ENCODE measurements around the gene MICB.
A peak's percentile ranks its signal among the peaks of the same experiment; 100 is the strongest.

MICB gene

GRCh38 chr6:31546339-31546957, 48.5 kb downstream of the MICB start, which contains the start of gene ATP6V1G2 (continued):
- TF ChIP-seq ATF2 (tag by site-specific recombination; IDR thresholded peaks at IDR 0.05; ENCODE audit: low read depth) (no peak), TCF7L2 (IDR thresholded peaks at IDR 0.05; ENCODE audit: borderline replicate concordance, low read depth, low read length) (no peak), ZNF664 (tag by site-specific recombination; IDR thresholded peaks at IDR 0.05) (no peak), FEZF1 (tag by site-specific recombination; IDR thresholded peaks at IDR 0.05) (peak; percentile 72), ZNF629 (tag by site-specific recombination; IDR thresholded peaks at IDR 0.05) (no peak; the same call in 1 of the 2 replicates), ZNF670 (tag by site-specific recombination; IDR thresholded peaks at IDR 0.05; ENCODE audit: low read depth) (no peak), TRIM28 (IDR thresholded peaks at IDR 0.05; ENCODE audit: borderline replicate concordance, low read length) (peak; percentile 81; the same call in 1 of the 2 replicates), ZNF394 (tag by site-specific recombination; IDR thresholded peaks at IDR 0.05; ENCODE audit: borderline replicate concordance) (no peak; the same call in 1 of the 2 replicates), ZNF23 (tag by site-specific recombination; IDR thresholded peaks at IDR 0.05; ENCODE audit: borderline replicate concordance) (no peak), ZNF366 (tag by site-specific recombination; conservative IDR thresholded peaks at IDR 0.05) (no peak), ZNF791 (tag by site-specific recombination; IDR thresholded peaks at IDR 0.05) (no peak), ZNF302 (tag by site-specific recombination; IDR thresholded peaks at IDR 0.05; ENCODE audit: low read depth) (no peak), ZNF843 (tag by site-specific recombination; IDR thresholded peaks at IDR 0.05) (no peak), ZNF239 (tag by site-specific recombination; IDR thresholded peaks at IDR 0.05) (no peak), ZNF549 (tag by site-specific recombination; IDR thresholded peaks at IDR 0.05) (no peak), ZNF645 (tag by site-specific recombination; IDR thresholded peaks at IDR 0.05) (no peak), ZNF623 (tag by site-specific recombination; IDR thresholded peaks at IDR 0.05) (no peak), ZNF416 (tag by site-specific recombination; IDR thresholded peaks at IDR 0.05) (no peak), ZNF530 (tag by site-specific recombination; IDR thresholded peaks at IDR 0.05; ENCODE audit: low read depth) (no peak), ZNF311 (tag by site-specific recombination; IDR thresholded peaks at IDR 0.05; ENCODE audit: borderline replicate concordance) (no peak), ZNF248 (tag by site-specific recombination; IDR thresholded peaks at IDR 0.05) (no peak), ZFP69B (tag by site-specific recombination; IDR thresholded peaks at IDR 0.05) (0 out of 2 replicates have a peak, but pooled peaks have one; percentile 31), ZNF174 (tag by site-specific recombination; IDR thresholded peaks at IDR 0.05) (no peak), ZNF560 (tag by site-specific recombination; IDR thresholded peaks at IDR 0.05; ENCODE audit: borderline replicate concordance) (no peak), ZBTB7A (tag by site-specific recombination; IDR thresholded peaks at IDR 0.05; ENCODE audit: low read depth) (no peak), GLIS2 (tag by site-specific recombination; IDR thresholded peaks at IDR 0.05) (peak; percentile 75), ZNF654 (tag by site-specific recombination; IDR thresholded peaks at IDR 0.05; ENCODE audit: low read depth) (peak; percentile 99), ZNF274 (IDR thresholded peaks at IDR 0.05; ENCODE audit: low read length) (no peak), ZNF274 (tag by site-specific recombination; IDR thresholded peaks at IDR 0.05; ENCODE audit: borderline replicate concordance) (no peak), IKZF3 (tag by site-specific recombination; IDR thresholded peaks at IDR 0.05) (peak; percentile 99)
- TF ChIP-seq, protein P1, sequence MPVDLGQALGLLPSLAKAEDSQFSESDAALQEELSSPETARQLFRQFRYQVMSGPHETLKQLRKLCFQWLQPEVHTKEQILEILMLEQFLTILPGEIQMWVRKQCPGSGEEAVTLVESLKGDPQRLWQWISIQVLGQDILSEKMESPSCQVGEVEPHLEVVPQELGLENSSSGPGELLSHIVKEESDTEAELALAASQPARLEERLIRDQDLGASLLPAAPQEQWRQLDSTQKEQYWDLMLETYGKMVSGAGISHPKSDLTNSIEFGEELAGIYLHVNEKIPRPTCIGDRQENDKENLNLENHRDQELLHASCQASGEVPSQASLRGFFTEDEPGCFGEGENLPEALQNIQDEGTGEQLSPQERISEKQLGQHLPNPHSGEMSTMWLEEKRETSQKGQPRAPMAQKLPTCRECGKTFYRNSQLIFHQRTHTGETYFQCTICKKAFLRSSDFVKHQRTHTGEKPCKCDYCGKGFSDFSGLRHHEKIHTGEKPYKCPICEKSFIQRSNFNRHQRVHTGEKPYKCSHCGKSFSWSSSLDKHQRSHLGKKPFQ (tag by site-specific recombination; IDR thresholded peaks at IDR 0.05) = no peak; the same call in 1 of the 2 replicates
- TF ChIP-seq, protein P2, sequence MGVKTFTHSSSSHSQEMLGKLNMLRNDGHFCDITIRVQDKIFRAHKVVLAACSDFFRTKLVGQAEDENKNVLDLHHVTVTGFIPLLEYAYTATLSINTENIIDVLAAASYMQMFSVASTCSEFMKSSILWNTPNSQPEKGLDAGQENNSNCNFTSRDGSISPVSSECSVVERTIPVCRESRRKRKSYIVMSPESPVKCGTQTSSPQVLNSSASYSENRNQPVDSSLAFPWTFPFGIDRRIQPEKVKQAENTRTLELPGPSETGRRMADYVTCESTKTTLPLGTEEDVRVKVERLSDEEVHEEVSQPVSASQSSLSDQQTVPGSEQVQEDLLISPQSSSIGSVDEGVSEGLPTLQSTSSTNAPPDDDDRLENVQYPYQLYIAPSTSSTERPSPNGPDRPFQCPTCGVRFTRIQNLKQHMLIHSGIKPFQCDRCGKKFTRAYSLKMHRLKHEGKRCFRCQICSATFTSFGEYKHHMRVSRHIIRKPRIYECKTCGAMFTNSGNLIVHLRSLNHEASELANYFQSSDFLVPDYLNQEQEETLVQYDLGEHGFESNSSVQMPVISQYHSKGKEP (tag by site-specific recombination; IDR thresholded peaks at IDR 0.05) = peak; percentile 79; the same call in 1 of the 2 replicates
- TF ChIP-seq, protein P3, sequence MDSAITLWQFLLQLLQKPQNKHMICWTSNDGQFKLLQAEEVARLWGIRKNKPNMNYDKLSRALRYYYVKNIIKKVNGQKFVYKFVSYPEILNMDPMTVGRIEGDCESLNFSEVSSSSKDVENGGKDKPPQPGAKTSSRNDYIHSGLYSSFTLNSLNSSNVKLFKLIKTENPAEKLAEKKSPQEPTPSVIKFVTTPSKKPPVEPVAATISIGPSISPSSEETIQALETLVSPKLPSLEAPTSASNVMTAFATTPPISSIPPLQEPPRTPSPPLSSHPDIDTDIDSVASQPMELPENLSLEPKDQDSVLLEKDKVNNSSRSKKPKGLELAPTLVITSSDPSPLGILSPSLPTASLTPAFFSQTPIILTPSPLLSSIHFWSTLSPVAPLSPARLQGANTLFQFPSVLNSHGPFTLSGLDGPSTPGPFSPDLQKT (IDR thresholded peaks at IDR 0.05; ENCODE audit: borderline replicate concordance, low read depth, low read length) = no peak
- TF ChIP-seq, protein P4, sequence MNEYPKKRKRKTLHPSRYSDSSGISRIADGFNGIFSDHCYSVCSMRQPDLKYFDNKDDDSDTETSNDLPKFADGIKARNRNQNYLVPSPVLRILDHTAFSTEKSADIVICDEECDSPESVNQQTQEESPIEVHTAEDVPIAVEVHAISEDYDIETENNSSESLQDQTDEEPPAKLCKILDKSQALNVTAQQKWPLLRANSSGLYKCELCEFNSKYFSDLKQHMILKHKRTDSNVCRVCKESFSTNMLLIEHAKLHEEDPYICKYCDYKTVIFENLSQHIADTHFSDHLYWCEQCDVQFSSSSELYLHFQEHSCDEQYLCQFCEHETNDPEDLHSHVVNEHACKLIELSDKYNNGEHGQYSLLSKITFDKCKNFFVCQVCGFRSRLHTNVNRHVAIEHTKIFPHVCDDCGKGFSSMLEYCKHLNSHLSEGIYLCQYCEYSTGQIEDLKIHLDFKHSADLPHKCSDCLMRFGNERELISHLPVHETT (tag by site-specific recombination; IDR thresholded peaks at IDR 0.05) = no peak
